GM20000 (cell line): Measurements from ENCODE around the gene AVL9.
A peak's percentile ranks its signal among the peaks of the same experiment; 100 is the strongest.

Source experiments
- DNase-seq: peaks from one replicate; pipeline ENCODE4 v3.0.0; 2012; ENCODE audit warnings: low spot score
- CTCF ChIP-seq: IDR thresholded peaks from 2 replicates; pipeline ENCODE4 v1.5.1; 2012; ENCODE audit warnings: mild to moderate bottlenecking, control low read depth; ENCODE audit errors: extremely low read depth, missing control alignments

The AVL9 gene

DNA sequence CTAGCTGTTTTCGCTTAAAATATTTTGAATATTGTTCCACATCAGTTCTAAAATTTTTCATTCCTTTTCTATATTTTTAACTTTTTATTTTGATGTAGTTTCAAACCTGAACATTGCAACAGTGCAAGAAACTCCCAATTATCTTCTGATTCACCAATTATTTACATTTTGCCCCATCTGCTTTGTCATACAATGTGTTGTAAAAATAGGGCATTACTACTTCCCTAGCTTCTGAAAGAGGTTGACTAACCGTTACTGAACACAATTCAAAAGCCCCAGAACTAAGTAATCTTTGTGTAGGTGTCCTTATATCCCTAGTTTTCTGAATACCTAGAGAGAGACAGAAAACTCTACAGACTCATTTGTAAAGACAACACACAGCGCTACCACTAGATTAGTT, 86.7 kb downstream of the AVL9 start:
- no peak for DNase-seq
- TF ChIP-seq CTCF: no peak

DNA sequence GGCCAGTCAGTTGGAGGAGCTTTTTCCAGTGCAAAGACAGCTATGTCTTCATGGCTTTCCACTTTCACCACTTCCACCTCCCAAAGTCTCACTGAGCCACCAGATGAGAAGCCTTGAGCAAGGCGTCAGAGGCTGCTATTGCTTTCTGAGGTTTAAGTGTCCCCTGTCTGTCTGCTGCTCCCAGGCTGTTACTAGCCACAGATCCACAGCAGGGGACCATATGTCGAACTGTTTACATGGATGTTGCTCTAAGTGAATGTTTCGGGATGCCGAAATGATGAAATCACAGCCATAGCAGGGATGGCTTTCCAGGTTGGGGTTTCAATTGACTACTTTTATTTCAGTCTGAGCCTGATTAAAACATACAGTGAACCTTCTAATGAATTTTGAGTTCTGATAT, 88.5 kb downstream of the AVL9 start:
- no peak for TF ChIP-seq CTCF
- no peak for DNase-seq

DNA sequence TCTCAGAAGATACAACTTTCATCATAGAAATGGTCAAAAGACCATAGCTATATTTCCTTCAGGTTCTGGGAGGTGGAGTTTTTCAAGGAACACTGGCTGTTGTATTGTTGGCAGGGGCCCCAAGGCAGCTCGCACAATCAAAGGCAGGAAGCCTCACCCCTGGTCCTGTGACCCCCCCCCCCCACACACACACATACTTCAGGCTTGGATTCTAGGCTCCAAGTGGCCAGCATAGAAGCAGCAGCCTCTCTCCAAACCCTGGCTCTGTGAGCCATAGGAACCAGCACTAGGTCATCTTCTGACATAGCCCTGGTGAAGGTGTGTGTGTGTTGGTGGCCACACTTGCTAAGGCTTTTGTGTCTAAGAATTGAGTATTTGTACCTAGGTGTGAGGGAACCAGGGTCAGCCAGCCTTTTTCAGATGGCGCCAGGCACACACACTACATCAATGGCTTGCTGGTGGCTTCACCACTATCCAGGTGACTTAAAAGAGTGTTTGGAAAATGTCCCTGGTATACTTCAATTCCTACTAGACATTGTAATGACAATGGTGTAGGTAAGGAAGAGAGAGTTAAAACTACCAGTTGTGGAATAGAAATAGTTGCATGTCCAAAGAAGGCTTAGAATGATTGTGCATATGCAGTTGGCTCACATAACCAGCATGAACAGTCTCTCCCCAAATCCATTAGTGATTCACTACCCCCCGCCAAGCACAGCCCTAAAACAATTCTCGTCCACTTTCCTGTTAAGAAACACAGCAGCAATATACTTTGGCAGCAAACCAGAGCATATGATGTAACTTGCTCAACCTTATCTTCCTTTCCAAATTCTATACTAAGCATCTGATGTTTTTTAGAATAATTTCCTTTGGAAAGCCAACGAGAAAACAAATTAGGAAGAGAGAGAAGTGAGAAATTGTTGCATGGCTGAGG, 91.3 kb downstream of the AVL9 start:
- no peak for TF ChIP-seq CTCF
- DNase-seq: no peak

DNA sequence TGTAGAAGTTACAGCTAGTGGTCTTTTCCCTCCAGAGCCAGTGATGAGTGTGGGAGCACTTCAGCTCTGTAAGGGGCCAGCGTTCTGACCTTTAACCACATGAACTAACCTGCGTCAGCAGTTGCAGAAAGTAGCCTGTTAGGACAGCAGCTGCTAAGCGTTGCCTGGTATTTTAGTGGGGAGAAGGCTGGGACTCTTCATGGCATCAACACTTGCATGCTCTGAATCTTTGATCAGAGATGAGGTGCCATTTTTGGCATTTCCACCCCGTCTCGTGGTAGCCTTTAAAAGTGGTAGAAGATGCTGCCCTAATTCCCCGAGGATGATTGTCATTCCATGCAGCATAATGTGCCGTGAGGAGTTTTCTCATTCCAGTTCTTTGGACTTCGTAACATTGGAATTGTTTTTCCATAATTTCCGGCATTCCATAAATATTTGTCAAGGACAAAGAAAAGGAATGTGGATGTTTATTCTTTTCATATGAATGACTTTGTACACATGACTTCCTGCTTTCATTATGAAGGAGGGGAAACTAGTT, 92.2 kb downstream of the AVL9 start:
- no peak for TF ChIP-seq CTCF
- DNase-seq: no peak

DNA sequence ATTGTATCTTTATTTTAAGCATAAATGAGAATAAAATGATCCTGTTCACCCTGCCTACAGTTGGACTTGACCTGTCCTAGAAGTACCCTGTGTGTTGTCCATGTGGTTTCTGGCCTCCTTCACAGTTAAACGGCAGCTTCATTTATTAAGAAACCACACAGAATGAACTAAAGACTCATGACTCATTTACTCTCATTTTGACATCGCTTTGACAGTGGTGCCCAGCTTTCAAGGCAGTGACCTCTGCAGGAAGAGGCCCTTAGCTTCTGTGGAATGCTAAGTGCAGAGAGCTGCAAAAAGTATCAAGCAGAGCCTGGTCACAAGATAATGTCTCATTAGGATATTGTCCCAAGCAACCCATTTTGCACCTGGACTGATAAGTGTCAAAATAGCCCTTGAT, 93.4 kb downstream of the AVL9 start:
- peak; percentile 59 for DNase-seq

GRCh38 chr7:32591938-32592337, 96.6 kb downstream of the AVL9 start:
- DNase-seq: no peak
- TF ChIP-seq CTCF: no peak

More for the DNA sequence above, 93.4 kb downstream of the AVL9 start:
- no peak for TF ChIP-seq CTCF

- DNase-seq: no peak
- no peak for TF ChIP-seq CTCF
Measured at GRCh38 chr7:32592701-32593100, 97.4 kb downstream of the AVL9 start.
